Measurements from ENCODE around the gene SUSD3.
"Not testable (repeated sequence)": the region's sequence is repeated elsewhere in the genome, so short reads cannot be mapped to it uniquely, and the experiment has no call there.

SUSD3 gene

DNA sequence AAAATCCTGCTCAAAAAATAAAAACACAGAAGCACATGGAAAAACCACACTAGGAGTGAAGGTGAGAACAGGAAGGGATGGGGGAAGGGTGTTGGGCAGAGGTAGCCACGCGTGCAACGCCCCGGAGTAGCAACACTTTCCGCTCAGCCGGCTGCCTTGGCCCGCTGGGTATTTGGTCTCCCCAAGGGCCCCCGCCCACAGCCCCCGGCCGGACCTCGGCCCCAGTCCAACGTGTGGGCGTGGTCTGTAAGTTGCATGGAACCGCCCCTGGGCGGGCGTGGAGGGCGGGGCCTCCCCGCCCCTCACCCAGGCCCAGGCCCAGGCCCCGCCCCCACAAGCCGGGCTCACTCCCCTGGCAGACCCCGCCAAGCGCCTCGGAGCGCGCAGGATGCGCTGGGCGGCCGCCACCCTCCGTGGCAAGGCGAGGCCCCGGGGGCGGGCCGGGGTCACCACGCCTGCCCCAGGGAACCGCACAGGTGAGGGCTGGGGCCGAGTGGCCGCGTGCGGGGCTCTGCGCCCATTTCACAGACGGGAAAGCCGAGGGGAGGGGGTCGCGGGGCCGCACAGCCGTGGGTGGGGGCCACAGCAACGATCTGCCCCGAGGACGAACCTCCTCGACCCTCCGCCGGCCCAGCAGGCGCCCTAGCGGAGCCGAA is at the start of gene SUSD3:
TSS of gene SUSD3 (plus strand) at position 347 of the 656 bp plus-strand sequence. CDS start at position 389, 42 bp downstream.
- H3K4me3 Mint-ChIP-seq: peak within 1 kb of the TSS; percentile 92
- H3K9me3 Mint-ChIP-seq: no peaks in the 10 kb centered on the region
- peak within 1 kb of the TSS; percentile 100 for H3K27ac Mint-ChIP-seq
- H3K27me3 Mint-ChIP-seq: no peaks in the 10 kb centered on the region
- H3K4me1 Mint-ChIP-seq: peaks cover 68% of the 10 kb centered on the region
- DNase-seq: peak; percentile 82
- CTCF ChIA-PET: interaction anchor here (1.0 to 1.3 kb wide), 2 partner anchors 50 to 96 kb away, joined by 3 to 4 read pairs; no protein-coding TSS in a partner anchor
- peaks cover 28% of the 10 kb centered on the region for H3K36me3 Mint-ChIP-seq

DNA sequence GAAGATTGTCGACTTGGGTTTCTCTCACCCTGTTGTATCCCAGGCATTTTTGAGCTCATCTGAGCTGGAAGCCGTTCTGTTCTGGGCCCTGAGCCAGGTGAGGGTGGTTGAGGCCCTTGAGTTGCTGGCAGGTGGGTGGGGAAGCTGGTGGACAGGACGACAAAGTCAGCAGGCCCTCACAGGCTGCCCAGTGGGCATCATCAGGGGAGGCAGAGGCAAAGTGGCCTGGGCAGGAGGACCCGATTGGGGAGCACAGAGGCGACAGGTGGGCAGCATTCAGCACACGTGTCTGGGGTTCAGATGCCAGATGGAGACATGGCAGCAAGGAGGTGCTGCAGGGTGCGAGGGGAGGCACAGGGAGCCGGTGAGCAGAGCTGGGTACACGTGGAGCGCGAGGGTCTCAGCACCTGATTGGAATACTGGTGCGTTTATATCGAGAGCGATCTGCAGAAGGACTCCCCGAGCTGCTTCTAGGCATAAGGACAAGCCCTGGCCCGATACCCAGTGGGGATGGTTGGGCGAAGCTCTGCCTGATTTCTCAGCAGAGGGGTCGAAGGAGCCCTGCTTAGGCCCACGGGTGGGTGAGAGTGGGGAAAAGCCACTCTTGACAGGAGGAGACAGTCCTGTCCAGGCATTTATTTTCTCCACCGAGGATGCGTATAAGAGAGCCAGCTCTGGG is 49.0 kb upstream of the SUSD3 start:
- Mint-ChIP-seq H3K36me3 (peaks cover 65% of the 10 kb centered on the region), H3K9me3 (no peaks in the 10 kb centered on the region), H3K27ac (peak overlapping the region; percentile 62), H3K27me3 (no peaks in the 10 kb centered on the region), H3K4me1 (peaks cover 9% of the 10 kb centered on the region), H3K4me3 (no peak overlapping the region)
- CTCF ChIA-PET: no interaction called here
- no peak for DNase-seq

DNA sequence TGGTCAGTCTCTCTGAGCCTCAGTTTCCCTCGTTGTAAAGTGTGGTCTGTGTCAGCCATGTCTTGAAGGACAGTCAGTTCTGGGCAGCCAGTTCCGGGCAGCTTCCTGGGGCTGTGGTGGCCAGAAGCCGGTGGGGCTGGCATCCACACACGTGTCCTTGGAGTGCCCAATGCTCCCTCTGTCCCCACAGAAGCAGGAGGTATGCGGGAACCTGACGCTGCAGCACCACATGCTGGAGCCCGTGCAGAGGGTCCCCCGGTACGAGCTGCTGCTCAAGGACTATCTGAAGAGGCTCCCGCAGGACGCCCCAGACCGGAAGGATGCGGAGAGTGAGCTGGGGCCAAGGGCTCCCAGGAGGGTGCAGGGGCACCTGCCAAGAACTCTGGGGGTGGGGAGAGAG is 48.4 kb upstream of the SUSD3 start:
- Mint-ChIP-seq H3K36me3 (peaks cover 64% of the 10 kb centered on the region), H3K4me1 (peaks cover 6% of the 10 kb centered on the region), H3K9me3 (no peaks in the 10 kb centered on the region), H3K27ac (no peak overlapping the region), H3K27me3 (no peaks in the 10 kb centered on the region), H3K4me3 (no peak overlapping the region)
- DNase-seq: no peak
- CTCF ChIA-PET: no interaction called here

DNA sequence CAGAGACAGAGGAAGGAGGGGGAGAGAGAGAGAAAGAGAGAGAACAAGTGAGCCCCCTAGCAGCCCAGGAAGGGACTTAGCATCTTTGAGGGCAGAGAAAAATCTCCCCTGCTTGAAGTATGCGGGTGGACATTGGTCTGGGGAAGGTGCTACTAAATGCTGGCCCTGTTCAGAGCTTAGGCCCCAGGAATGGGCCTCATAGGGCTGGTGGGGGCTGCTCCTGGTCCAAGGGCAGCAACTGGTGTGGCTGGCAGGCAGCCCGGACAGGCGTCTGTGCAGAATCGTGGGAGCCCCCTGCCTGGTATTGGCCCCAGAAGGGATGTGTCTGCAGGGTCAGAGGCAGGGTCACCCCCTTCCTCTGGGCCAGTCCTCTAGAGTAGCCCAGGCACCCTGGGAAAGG is 47.8 kb upstream of the SUSD3 start:
- CTCF ChIA-PET: no interaction called here
- Mint-ChIP-seq H3K4me1 (peaks cover 6% of the 10 kb centered on the region), H3K9me3 (no peaks in the 10 kb centered on the region), H3K36me3 (peaks cover 62% of the 10 kb centered on the region), H3K27ac (no peak overlapping the region), H3K27me3 (no peaks in the 10 kb centered on the region), H3K4me3 (no peak overlapping the region)
- no peak for DNase-seq

DNA sequence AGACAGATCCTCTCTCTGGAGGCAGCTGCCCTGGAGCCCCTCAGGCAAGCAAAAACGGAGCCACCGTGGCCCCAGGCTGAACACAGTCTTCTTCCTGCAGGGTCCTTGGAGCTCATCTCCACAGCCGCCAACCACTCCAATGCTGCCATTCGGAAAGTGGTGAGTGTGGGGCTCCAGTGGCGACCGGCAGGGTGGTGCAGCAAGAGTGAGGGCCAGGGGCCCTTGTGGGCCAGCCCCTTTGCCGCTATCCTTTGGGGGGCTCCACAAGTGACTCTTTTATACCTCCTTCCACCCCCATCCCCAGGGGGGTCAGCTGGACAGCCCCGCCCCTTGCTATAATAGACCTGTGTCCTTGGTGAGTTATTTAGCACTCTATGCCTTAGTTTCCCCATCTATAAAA is 47.4 kb upstream of the SUSD3 start:
- Mint-ChIP-seq H3K27me3 (no peaks in the 10 kb centered on the region), H3K27ac (no peak overlapping the region), H3K4me1 (peaks cover 6% of the 10 kb centered on the region), H3K4me3 (no peak overlapping the region), H3K9me3 (no peaks in the 10 kb centered on the region), H3K36me3 (peaks cover 63% of the 10 kb centered on the region)
- no peak for DNase-seq
- CTCF ChIA-PET: no interaction called here

DNA sequence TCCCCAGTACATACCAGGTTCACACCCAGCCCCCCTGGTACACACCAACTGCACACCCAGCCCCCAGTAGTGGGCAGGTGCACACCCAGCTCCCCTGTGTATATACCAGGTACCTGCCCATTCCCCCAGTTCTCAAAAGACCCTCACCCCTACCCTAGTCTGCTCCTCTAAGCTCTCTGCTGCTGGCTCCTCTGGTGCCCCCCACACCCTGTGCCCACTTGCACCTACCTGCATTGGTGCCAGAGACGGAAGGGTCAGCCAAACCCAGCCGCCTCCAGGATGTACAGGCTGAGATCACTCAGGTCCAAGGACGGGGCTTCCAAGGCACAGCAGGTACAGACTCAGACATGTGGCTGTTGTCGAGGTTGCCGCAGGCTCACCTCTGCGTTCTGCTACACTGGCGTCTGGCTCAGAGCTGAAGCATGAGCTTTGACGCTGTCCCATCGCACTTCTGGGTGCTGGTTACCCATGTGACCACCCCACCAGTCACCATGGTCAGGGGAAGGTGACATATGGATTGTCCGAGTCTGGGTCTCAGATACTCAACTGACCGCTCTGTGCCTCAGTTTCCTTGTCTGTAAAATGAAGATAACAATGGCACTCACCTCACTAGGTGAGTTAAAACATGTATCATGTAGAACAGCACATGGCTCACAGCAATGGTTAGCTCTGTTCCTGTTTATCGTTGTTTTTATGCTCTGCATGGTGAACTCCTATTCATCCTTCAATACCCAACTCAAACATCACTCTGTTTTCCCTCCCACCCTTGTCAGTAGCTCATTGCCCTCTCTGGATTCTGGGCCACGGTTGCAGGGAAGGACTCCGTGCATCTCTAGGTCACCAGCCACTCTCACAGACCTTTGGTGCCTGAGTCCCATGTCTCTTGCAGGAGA is 45.3 kb upstream of the SUSD3 start:
- H3K4me3 Mint-ChIP-seq: no peak overlapping the region
- CTCF ChIA-PET: interaction anchor here (2.2 to 3.4 kb wide), 2 partner anchors 9 to 12 kb away, joined by 5 to 17 read pairs; no protein-coding TSS in a partner anchor
- H3K36me3 Mint-ChIP-seq: peaks cover 62% of the 10 kb centered on the region
- no peaks in the 10 kb centered on the region for H3K27me3 Mint-ChIP-seq
- H3K9me3 Mint-ChIP-seq: no peaks in the 10 kb centered on the region
- H3K27ac Mint-ChIP-seq: peak overlapping the region; percentile 19
- peaks cover 13% of the 10 kb centered on the region for H3K4me1 Mint-ChIP-seq
- no peak for DNase-seq

- CTCF ChIA-PET: interaction anchor here (2.2 to 3.4 kb wide), 2 partner anchors 10 to 11 kb away, joined by 5 to 17 read pairs; no protein-coding TSS in a partner anchor
- Mint-ChIP-seq H3K27me3 (no peaks in the 10 kb centered on the region), H3K36me3 (peaks cover 63% of the 10 kb centered on the region), H3K27ac (no peak overlapping the region), H3K4me1 (peaks cover 21% of the 10 kb centered on the region), H3K9me3 (no peaks in the 10 kb centered on the region), H3K4me3 (no peak overlapping the region)
- DNase-seq: no peak
These were observed 44.5 kb upstream of the SUSD3 start for GRCh38 chr9:93013856-93014582.

GRCh38 chr9:93015190-93015589 is 43.3 kb upstream of the SUSD3 start:
- Mint-ChIP-seq H3K4me1 (peaks cover 32% of the 10 kb centered on the region), H3K27ac (peak overlapping the region; percentile 24), H3K36me3 (peaks cover 63% of the 10 kb centered on the region)
- not testable (repeated sequence) for H3K4me3 Mint-ChIP-seq, H3K9me3 Mint-ChIP-seq, H3K27me3 Mint-ChIP-seq, DNase-seq
- CTCF ChIA-PET: interaction anchor here (3.4 kb wide), 1 partner anchor 11 kb away, joined by 17 read pairs; no protein-coding TSS in a partner anchor

DNA sequence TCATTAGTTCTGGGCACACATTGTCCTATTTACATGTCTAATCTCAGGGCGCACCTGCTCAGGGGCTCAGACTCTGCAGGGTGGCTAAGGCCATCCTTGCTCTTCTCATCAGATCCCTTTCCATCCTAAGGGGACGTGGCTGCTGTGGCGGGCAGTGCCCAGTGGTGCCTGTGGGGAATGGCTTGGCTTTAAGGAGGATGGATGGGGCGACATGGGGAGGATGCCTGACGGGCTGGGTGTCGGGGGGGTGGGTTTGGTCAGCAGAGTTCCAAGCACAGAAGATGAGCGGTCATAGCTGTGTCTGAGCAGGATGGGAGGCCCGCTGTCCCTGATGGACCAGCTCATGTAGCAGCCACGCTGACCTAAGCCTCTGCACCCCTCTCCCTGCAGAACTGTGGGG is 40.9 kb upstream of the SUSD3 start:
- H3K27ac Mint-ChIP-seq: peak overlapping the region; percentile 62
- H3K27me3 Mint-ChIP-seq: no peaks in the 10 kb centered on the region
- H3K4me1 Mint-ChIP-seq: peaks cover 53% of the 10 kb centered on the region
- H3K36me3 Mint-ChIP-seq: peaks cover 73% of the 10 kb centered on the region
- no peak overlapping the region for H3K4me3 Mint-ChIP-seq
- CTCF ChIA-PET: interaction anchor here (1.3 kb wide), 1 partner anchor 61 kb away, joined by 4 read pairs; no protein-coding TSS in a partner anchor
- H3K9me3 Mint-ChIP-seq: no peaks in the 10 kb centered on the region
- no peak for DNase-seq

DNA sequence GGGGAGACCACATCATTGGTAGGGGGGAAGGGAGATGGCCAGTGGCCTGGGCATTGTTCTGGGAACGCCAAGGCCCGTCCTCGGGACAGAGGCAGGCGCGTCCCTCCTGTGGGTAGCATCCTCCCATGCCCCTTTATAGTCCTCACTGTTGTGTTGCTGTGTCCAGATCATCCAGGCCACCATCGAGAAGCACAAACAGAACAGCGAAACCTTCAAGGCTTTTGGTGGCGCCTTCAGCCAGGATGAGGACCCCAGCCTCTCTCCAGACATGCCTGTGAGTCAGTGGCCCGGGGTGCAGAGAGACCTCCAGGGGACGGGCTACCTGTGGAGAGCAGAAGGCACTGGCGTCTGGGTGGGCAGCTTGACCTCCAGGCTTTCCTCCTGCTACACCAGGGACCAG is 38.4 kb upstream of the SUSD3 start:
- no peak for DNase-seq
- CTCF ChIA-PET: interaction anchor here (1.2 to 1.9 kb wide), 4 partner anchors 8 to 87 kb away, joined by 3 to 10 read pairs (median 4); no protein-coding TSS in a partner anchor
- peak overlapping the region; percentile 84 for H3K27ac Mint-ChIP-seq

DNA sequence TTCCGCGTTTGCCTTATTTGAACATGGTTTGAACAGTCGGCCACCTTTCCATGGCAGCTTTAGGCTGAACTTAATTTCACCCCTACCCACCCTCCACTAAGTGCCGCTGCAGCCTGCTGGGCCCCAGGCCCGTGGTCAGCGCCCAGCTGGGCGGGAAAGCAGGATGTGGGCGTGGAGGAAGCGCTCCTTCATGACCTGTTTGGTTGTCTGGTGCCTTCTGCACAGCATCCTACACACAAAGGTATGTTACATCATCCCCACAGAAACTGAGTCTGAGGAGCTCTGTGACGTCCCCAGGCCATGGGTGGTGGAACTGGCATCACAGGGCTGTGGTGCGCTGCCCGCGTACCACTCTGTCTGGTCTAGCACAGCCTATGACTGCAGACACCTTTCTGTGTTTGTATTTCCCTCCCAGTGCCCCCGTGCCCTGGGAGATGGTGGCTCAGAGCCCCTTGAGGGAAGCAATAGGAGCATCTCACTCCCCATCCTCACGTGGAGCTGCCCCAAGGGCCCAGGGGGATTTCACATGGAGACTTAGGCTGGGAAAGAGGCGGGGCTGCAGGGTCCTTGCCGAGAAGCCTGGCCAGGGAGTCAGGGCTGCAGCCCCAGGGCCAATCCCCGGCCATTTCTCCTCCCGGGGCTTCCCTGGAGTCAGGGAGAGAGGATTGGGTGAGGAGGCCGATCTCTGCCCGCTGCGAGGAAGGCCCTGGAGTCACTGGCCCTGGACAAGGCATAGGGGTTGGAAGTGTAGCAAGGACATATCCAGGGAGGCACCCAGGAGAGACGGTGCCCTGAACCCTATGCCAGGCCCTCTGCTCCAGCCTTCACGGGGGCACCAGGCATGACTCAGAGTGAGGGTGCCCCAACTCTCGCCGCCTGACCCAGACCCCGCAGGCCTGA is 37.5 kb upstream of the SUSD3 start:
- H3K4me3 Mint-ChIP-seq: no peak overlapping the region
- CTCF ChIA-PET: interaction anchor here (1.2 to 1.9 kb wide), 4 partner anchors 9 to 86 kb away, joined by 3 to 10 read pairs (median 4); no protein-coding TSS in a partner anchor
- H3K4me1 Mint-ChIP-seq: peaks cover 79% of the 10 kb centered on the region
- H3K9me3 Mint-ChIP-seq: no peaks in the 10 kb centered on the region
- H3K27ac Mint-ChIP-seq: peak overlapping the region; percentile 84
- peak; percentile 68 for DNase-seq
- peaks cover 73% of the 10 kb centered on the region for H3K36me3 Mint-ChIP-seq
- H3K27me3 Mint-ChIP-seq: no peaks in the 10 kb centered on the region

More for the DNA sequence above, 38.4 kb upstream of the SUSD3 start:
- Mint-ChIP-seq H3K4me1 (peaks cover 70% of the 10 kb centered on the region), H3K27me3 (no peaks in the 10 kb centered on the region), H3K9me3 (no peaks in the 10 kb centered on the region), H3K36me3 (peaks cover 74% of the 10 kb centered on the region), H3K4me3 (no peak overlapping the region)

DNA sequence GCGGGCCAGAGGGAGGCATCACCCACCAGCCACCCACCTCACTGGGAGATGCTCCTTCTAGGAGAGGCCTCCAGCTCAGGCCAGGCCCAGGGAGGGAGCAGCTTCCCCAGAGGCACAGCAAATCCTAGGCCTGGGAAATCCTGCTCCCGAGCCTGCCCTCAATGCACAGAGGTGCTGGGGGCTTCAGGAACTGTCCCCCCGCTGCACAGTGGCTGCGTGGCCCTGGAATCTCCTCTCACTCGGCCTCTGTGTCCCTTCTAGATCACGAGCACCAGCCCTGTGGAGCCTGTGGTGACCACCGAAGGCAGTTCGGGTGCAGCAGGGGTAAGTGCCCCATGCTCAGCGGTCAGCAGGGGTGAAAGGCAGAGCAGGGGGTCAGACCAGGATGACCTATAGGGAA is 36.4 kb upstream of the SUSD3 start:
- Mint-ChIP-seq H3K27me3 (no peaks in the 10 kb centered on the region), H3K4me1 (peaks cover 89% of the 10 kb centered on the region), H3K27ac (peak overlapping the region; percentile 78), H3K4me3 (no peak overlapping the region), H3K36me3 (peaks cover 76% of the 10 kb centered on the region), H3K9me3 (no peaks in the 10 kb centered on the region)
- CTCF ChIA-PET: no interaction called here
- no peak for DNase-seq

Measured in activated naive CD4-positive, alpha-beta T cell treated with anti-CD3 and anti-CD28 coated beads, Interleukin-2, amount 10 ng/mL, durations not matched to agents 7 days and 5 days (primary cell).